GM21528 (cell line): ENCODE measurements around the gene SERINC5.
"Not testable (repeated sequence)": the region's sequence is repeated elsewhere in the genome, so short reads cannot be mapped to it uniquely, and the experiment has no call there.

Experiments used
- ATAC-seq: cut with Tn5 transposase; IDR thresholded peaks from one replicate; pipeline ENCODE4 v1.9.1; 2021; ENCODE audit warnings: mild to moderate bottlenecking, moderate library complexity; ENCODE audit not compliant: unreplicated experiment, low FRiP score

Gene SERINC5

GRCh38 chr5:80114860-80115259, 141.0 kb downstream of the SERINC5 start:
- ATAC-seq = no peak

GRCh38 chr5:80111376-80111990, 144.4 kb downstream of the SERINC5 start:
- ATAC-seq = not testable (repeated sequence)

- ATAC-seq = peak; percentile 49
These were observed 146.0 kb downstream of the SERINC5 start for GRCh38 chr5:80109646-80110478.

GRCh38 chr5:80106916-80107315, 148.9 kb downstream of the SERINC5 start:
- no peak for ATAC-seq

- ATAC-seq = no peak
These were observed 150.0 kb downstream of the SERINC5 start for GRCh38 chr5:80105698-80106439.

GRCh38 chr5:80103371-80103770, 152.5 kb downstream of the SERINC5 start:
- ATAC-seq = no peak

GRCh38 chr5:80101993-80102392, 153.9 kb downstream of the SERINC5 start:
- ATAC-seq = no peak

GRCh38 chr5:80097451-80097850, 158.4 kb downstream of the SERINC5 start:
- no peak for ATAC-seq

- no peak for ATAC-seq
These were observed 161.6 kb downstream of the SERINC5 start for GRCh38 chr5:80094236-80094738.

- no peak for ATAC-seq
These were observed 162.1 kb downstream of the SERINC5 start for GRCh38 chr5:80093796-80094195.

GRCh38 chr5:80092486-80093107, 163.3 kb downstream of the SERINC5 start:
- ATAC-seq = no peak

- not testable (repeated sequence) for ATAC-seq
These were observed 164.1 kb downstream of the SERINC5 start for GRCh38 chr5:80091792-80092192.

- no peak for ATAC-seq
These were observed 165.0 kb downstream of the SERINC5 start for GRCh38 chr5:80090884-80091166.

- no peak for ATAC-seq
These were observed 172.6 kb downstream of the SERINC5 start for GRCh38 chr5:80083101-80083890.

GRCh38 chr5:80082731-80083100, 173.1 kb downstream of the SERINC5 start:
- ATAC-seq = no peak

GRCh38 chr5:80082281-80082680, 173.6 kb downstream of the SERINC5 start:
- ATAC-seq = no peak

- ATAC-seq = no peak
These were observed 176.9 kb downstream of the SERINC5 start for GRCh38 chr5:80078921-80079320.

GRCh38 chr5:80077051-80077714, 178.7 kb downstream of the SERINC5 start:
- ATAC-seq = no peak
